Thyroid gland (tissue), 4 donors: ENCODE data around the gene GIMAP5.

ENCODE experiments used
- POLR2A ChIP-seq, 2 donors: fragments of 450-650 bp; IDR thresholded peaks; one replicate each; pipeline ENCODE4 v1.6.1; 2017; ENCODE audit warnings: antibody characterized with exemption in 2 of 2, mild to moderate bottlenecking in 2 of 2, moderate library complexity in 1 of 2
- TF ChIP-seq, protein P1 (sequence below), 6 experiments: fragments of 200-600 bp in 3 of 6; fragments of 450-650 bp in 3 of 6; sonication (generic) in 3 of 6; IDR thresholded peaks; one replicate each; pipeline ENCODE4 v1.5.1; 2016 to 2019; ENCODE audit warnings: antibody characterized with exemption in 6 of 6, mild to moderate bottlenecking in 2 of 6, inconsistent platforms in 1 of 6, moderate library complexity in 1 of 6

DNA sequence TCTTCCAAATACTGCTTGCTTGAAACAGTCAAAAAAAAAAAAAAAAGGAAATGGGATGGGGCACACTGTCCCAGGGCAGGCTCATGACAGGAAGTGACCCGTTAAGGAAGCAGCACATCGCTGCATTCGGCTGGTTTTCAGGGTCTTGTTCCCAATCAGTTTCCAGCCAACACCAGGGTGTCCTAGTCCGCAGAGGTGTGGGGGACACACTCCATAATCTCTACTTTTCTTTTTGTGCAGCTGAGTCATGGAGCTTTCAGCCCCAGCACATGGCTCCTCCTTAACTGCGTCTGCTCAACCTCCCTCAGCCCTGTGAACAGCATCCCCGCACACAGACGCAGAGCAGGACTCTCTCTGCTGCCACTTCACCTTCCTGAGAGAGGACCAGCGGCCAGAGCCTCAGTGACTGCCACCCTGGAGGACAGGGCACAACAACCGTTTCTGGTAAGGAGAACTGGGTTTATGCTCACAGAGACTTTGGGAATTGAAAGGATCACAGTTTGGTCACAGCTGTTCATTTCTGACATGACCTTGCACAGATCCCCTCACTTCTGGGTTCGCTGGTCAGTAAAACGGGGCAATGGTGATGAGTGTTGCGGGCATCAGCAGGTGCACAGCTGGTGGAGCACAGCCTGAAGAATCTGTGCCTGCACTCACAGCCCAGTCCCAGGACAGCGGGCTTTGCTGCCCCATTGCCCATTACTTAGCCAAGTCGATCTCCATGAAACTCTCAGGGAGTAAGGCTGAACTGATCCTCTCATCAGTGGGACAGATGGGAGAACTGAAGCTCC, at the start of gene GIMAP5:
- TF ChIP-seq, protein P1, sequence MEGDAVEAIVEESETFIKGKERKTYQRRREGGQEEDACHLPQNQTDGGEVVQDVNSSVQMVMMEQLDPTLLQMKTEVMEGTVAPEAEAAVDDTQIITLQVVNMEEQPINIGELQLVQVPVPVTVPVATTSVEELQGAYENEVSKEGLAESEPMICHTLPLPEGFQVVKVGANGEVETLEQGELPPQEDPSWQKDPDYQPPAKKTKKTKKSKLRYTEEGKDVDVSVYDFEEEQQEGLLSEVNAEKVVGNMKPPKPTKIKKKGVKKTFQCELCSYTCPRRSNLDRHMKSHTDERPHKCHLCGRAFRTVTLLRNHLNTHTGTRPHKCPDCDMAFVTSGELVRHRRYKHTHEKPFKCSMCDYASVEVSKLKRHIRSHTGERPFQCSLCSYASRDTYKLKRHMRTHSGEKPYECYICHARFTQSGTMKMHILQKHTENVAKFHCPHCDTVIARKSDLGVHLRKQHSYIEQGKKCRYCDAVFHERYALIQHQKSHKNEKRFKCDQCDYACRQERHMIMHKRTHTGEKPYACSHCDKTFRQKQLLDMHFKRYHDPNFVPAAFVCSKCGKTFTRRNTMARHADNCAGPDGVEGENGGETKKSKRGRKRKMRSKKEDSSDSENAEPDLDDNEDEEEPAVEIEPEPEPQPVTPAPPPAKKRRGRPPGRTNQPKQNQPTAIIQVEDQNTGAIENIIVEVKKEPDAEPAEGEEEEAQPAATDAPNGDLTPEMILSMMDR (IDR thresholded peaks at IDR 0.05), result no peak
- peak in 1 of 2 donors; percentile 35 for TF ChIP-seq POLR2A (IDR thresholded peaks at IDR 0.05)
